Left lobe of liver (tissue), 2 donors: Measurements from ENCODE around the gene REXO1. TPM values are rescaled to one million over a fixed set of nuclear protein-coding genes. Genes with fewer than 3 reads are reported as not detected.

Source experiments
- ATAC-seq: fragments of 200-7000 bp; cut with Tn5 transposase; one replicate; pipeline ENCODE4 v1.9.1; 2020; ENCODE audit warnings: mild to moderate bottlenecking, moderate library complexity
- DNase-seq: peaks from one replicate; pipeline ENCODE4 v3.0.0-alpha.2; 2020; ENCODE audit warnings: low spot score
- total RNA-seq: library from RNA; stranded (reverse); gene quantifications from one replicate; pipeline ENCODE4 v1.2.1, GENCODE V29; 2021
- donor health status: DM: no; HTN: no; CAD: no; lungs with moderate emphysema.
- donor health status: DM: no; HTN: yes; CAD: no.

REXO1 gene
- total RNA-seq, 1 donor from 2014 or later: 19.3 TPM

GRCh38 chr19:1851654-1852580 lies 3.6 kb upstream of the REXO1 start:
- ATAC-seq (no peak), DNase-seq (no peak)

GRCh38 chr19:1850809-1851653 lies 2.7 kb upstream of the REXO1 start:
- no peak for DNase-seq
- no peak for ATAC-seq

GRCh38 chr19:1849886-1850398 lies 1.7 kb upstream of the REXO1 start:
- no peak for ATAC-seq

DNA sequence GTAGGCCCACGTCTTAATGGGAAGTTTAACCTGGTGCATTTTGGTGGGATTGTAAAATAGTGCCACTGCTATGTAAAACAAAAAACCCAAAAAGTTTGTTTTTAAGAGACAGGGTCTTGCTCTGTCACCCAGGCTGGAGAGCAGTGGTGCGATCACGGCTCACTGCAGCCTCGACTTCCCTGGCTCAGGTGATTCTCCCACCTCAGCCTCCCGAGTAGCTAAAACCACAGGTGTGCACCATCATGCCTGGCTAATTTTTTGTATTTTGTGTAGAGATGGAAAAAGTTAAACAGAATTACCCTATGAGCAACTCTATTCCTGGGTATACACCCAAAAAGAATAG lies 820 bp upstream of the REXO1 start:
- DNase-seq (no peak), ATAC-seq (no peak)

More at GRCh38 chr19:1849886-1850398, 1.7 kb upstream of the REXO1 start:
- DNase-seq: no peak

DNA sequence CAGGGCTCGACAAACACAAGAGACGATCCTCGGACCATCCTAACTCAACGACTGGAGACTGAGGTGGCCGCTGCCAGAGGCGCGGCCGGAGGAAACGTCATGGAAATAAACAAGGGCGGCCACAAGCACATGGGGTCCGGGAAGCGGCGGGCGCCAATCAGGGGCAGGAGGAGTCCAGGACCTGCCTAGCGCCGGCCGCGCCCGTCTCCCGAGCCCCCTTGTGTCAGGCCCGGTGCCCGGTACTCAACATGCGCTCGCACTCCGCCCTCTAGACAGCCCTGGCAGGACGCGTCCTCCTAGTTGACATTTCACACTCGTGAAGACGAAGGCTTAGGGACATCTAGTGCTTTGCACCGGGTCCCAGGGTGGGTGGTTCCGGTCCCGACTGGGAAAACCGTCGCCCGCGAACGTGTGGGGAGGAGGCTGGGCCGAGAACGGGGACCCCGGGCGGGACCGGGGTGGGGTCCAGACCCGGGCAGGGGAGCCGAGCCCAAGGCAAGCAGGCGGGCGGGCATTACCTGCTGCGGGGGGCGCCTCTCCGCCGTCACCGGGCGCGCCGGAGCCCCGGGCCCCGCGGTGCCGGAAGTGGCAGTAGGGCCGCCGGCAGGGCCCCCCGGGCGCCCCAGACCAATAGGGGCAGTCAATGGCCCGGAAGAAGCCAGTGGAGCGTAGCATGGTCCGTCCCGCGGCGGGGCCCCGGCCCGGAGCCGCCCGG lies 442 bp downstream of the REXO1 start:
- ATAC-seq (peak; percentile 3), DNase-seq (no peak)

DNA sequence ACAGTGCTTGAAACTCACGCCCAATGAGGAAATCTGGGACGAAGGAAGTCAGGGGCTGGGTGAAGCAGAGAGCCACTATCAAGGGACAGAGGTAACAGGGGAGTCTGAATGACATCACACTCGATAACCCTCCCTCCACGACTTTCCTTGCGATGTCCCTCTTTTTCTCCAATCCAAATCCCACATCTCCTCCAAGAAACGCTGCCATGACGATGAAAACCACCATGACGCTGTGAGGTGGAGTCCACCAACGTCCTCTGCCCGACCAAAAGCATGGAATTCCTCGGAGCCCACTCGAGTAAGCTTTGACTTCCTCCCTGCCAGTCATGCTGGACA lies 967 bp downstream of the REXO1 start:
- ATAC-seq (no peak), DNase-seq (no peak)

- ATAC-seq (no peak), DNase-seq (no peak)
Measured at GRCh38 chr19:1846517-1847204, 1.6 kb downstream of the REXO1 start.

GRCh38 chr19:1845642-1846041 lies 2.6 kb downstream of the REXO1 start:
- DNase-seq: no peak
- ATAC-seq: no peak

- DNase-seq (no peak), ATAC-seq (no peak)
Measured at GRCh38 chr19:1845125-1845515, 3.2 kb downstream of the REXO1 start.

DNA sequence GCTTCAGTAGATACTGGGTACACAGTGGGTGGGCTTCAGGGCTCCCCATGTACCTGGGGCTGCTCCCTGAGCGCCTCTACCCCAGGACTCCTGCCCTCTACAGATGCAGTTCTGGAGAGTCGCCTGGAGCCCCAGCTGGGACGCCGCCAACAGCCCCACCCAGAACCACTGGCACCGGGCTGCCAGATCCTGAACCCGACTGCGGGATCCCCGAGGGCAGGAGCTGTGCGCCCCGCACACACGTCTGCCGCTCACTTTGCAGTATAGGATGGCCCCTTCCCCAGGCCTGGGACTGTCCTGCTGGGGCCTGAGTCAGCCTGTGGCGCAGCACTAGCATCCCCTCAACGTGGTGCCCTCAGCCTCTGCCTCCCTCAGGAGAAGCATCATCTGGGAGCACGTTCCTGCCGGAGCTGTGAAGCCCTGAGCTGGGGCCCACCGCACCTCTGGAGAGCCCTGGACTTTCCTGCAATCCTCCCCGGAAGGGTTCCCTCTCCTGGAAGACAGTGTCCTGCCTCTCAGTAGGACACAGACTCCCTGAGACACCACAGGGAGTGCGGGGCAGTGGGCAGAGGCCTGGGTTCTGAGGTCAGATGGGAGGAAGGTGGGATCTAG lies 3.7 kb downstream of the REXO1 start:
- DNase-seq (no peak), ATAC-seq (no peak)

GRCh38 chr19:1843646-1844394 lies 4.5 kb downstream of the REXO1 start:
- ATAC-seq (no peak), DNase-seq (no peak)

- DNase-seq: no peak
- ATAC-seq: no peak
Measured at GRCh38 chr19:1843116-1843515, 5.2 kb downstream of the REXO1 start.

GRCh38 chr19:1841209-1841924 lies 6.9 kb downstream of the REXO1 start:
- DNase-seq: no peak
- no peak for ATAC-seq

- ATAC-seq (peak; percentile 56), DNase-seq (peak; percentile 77)
Measured at GRCh38 chr19:1840541-1841115, 7.7 kb downstream of the REXO1 start.

DNA sequence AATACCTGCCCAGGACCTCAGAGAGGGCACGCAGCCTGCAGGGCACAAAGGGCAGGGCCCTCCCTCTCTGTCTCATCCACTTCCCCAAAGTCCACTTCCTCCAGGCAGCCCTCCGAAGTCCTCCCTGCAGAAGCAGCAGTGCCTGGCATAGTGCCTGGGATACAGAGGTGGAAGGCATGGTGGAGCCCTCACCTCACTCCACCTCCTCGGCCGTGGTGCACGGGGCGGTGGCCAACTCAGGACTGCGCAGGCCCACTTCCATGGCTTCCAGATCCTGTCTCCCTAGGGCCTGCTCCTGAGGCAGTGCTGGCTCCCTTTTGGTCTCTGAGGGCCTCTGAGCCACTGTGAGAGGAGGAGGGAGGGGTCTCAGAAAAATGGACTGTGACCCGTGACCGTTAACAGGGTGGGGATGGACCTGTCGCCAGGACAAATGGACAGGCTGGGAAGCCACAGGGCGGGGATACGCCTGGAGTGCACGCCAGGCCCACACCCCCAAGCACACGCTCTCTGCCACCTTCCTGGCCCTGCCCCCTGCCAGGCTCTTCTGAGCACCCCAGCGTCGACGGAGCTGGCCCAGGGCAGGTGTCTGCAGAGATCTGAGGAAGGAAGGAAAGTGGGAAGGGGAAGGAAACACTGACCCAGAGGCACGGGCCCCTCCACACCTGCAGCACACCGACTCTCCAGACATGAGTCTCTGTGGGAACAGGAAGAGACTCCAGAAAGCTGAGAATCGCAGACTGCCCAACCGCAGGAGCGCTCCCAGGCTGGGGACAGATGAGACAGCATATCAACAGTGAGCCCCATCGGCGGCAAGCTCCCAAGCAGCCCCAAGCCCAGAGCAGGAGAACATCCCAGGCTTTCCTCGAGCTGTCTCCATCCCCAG lies 8.4 kb downstream of the REXO1 start:
- DNase-seq (peak; percentile 93), ATAC-seq (peak; percentile 79)

DNA sequence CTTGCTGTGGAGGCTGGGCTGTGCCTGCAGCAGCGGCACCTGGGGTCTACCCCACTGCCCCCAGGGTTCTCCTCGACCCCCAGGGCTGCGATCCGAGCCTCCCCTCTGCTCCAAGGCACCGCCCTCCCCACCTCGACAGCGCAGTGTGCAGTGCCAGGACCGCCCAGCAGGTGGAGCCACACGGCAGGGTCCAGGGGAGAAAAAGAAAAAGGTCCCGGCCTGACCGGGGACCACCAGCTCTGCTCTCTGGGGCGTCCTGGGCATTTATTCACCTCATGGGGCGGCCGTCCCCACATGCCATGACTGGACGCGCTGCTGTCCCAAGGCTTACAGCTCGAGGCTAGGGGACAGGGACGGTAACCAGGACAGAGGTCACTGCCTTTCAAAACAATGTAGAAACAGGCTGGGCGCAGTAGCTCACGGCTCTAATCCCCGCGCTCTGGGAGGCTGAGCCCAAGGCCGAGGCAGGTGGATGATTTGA lies 10.6 kb downstream of the REXO1 start:
- DNase-seq (peak; percentile 78), ATAC-seq (peak; percentile 45)

- no peak for ATAC-seq
- no peak for DNase-seq
Measured at GRCh38 chr19:1837222-1837565, 11.1 kb downstream of the REXO1 start.
